ENCODE data around the gene NOC3L.
"Not testable (repeated sequence)": the region's sequence is repeated elsewhere in the genome, so short reads cannot be mapped to it uniquely, and the experiment has no call there.

The NOC3L gene

GRCh38 chr10:94361171-94361794 lies 1.5 kb downstream of the NOC3L start:
- no peak for DNase-seq (ENCODE audit: low read depth in 3 of 3)

GRCh38 chr10:94358480-94358879 lies 4.3 kb downstream of the NOC3L start:
- DNase-seq (ENCODE audit: low read depth in 3 of 3) = no peak

GRCh38 chr10:94357193-94357592 lies 5.5 kb downstream of the NOC3L start:
- DNase-seq (ENCODE audit: low read depth in 3 of 3) = no peak

- no peak for DNase-seq (ENCODE audit: low read depth in 3 of 3)
Measured at GRCh38 chr10:94355841-94356240, 6.9 kb downstream of the NOC3L start.

GRCh38 chr10:94353336-94353735 lies 9.4 kb downstream of the NOC3L start:
- DNase-seq (ENCODE audit: low read depth in 3 of 3) = no peak

GRCh38 chr10:94351089-94351488 lies 11.7 kb downstream of the NOC3L start:
- DNase-seq (ENCODE audit: low read depth in 3 of 3) = no peak

GRCh38 chr10:94350500-94350899 lies 12.2 kb downstream of the NOC3L start:
- DNase-seq (ENCODE audit: low read depth in 3 of 3) = not testable (repeated sequence)

- no peak for DNase-seq (ENCODE audit: low read depth in 3 of 3)
Measured at GRCh38 chr10:94349327-94349726, 13.4 kb downstream of the NOC3L start.

- DNase-seq (ENCODE audit: low read depth in 3 of 3) = no peak
Measured at GRCh38 chr10:94344522-94345122, 18.1 kb downstream of the NOC3L start.

- DNase-seq (ENCODE audit: low read depth in 3 of 3) = no peak
Measured at GRCh38 chr10:94343151-94343550, 19.6 kb downstream of the NOC3L start.

- DNase-seq (ENCODE audit: low read depth in 3 of 3) = no peak
Measured at GRCh38 chr10:94334857-94335256, 27.9 kb downstream of the NOC3L start.

- DNase-seq (ENCODE audit: low read depth in 3 of 3) = no peak
Measured at GRCh38 chr10:94333051-94333450, 29.7 kb downstream of the NOC3L start.

GRCh38 chr10:94328613-94329012 lies 34.1 kb downstream of the NOC3L start:
- DNase-seq (ENCODE audit: low read depth in 3 of 3) = no peak

- no peak for DNase-seq (ENCODE audit: low read depth in 3 of 3)
Measured at GRCh38 chr10:94327649-94328048, 35.1 kb downstream of the NOC3L start.

- DNase-seq (ENCODE audit: low read depth in 3 of 3) = no peak
Measured at GRCh38 chr10:94324609-94325233, 38.0 kb downstream of the NOC3L start.

GRCh38 chr10:94320285-94320914 lies 42.3 kb downstream of the NOC3L start:
- peak; percentile 40 to 49 (median 44) for DNase-seq (ENCODE audit: low read depth in 3 of 3)

- DNase-seq (ENCODE audit: low read depth in 3 of 3) = no peak
Measured at GRCh38 chr10:94316560-94316959, 46.2 kb downstream of the NOC3L start.

GRCh38 chr10:94315975-94316464 lies 46.7 kb downstream of the NOC3L start:
- DNase-seq (ENCODE audit: low read depth in 3 of 3) = no peak

- no peak for DNase-seq (ENCODE audit: low read depth in 3 of 3)
Measured at GRCh38 chr10:94315024-94315451, 47.7 kb downstream of the NOC3L start.

GRCh38 chr10:94310369-94310768 lies 52.4 kb downstream of the NOC3L start:
- DNase-seq (ENCODE audit: low read depth in 3 of 3) = no peak

GRCh38 chr10:94308866-94309265 lies 53.9 kb downstream of the NOC3L start:
- DNase-seq (ENCODE audit: low read depth in 3 of 3) = no peak

GRCh38 chr10:94307046-94307615 lies 55.6 kb downstream of the NOC3L start:
- DNase-seq (ENCODE audit: low read depth in 3 of 3) = no peak
